Measurements from ENCODE around the gene ARHGEF17.

Gene ARHGEF17

GRCh38 chr11:73384125-73384441 lies 76.0 kb downstream of the ARHGEF17 start:
- DNase-seq, result no peak

GRCh38 chr11:73384531-73384871 lies 76.4 kb downstream of the ARHGEF17 start:
- no peak for DNase-seq

- peak; percentile 15 to 37 for DNase-seq
Observed at GRCh38 chr11:73384872-73385689, 77.0 kb downstream of the ARHGEF17 start.

- no peak for DNase-seq
Observed at GRCh38 chr11:73386016-73386415, 77.9 kb downstream of the ARHGEF17 start.

GRCh38 chr11:73386546-73386945 lies 78.5 kb downstream of the ARHGEF17 start:
- no peak for DNase-seq

GRCh38 chr11:73387594-73388264 lies 79.7 kb downstream of the ARHGEF17 start:
- no peak for DNase-seq

GRCh38 chr11:73388265-73389133 lies 80.4 kb downstream of the ARHGEF17 start:
- no peak for DNase-seq

- no peak for DNase-seq
Observed at GRCh38 chr11:73389134-73389525, 81.1 kb downstream of the ARHGEF17 start.

GRCh38 chr11:73389916-73390315 lies 81.8 kb downstream of the ARHGEF17 start:
- DNase-seq, result no peak

- DNase-seq, result no peak
Observed at GRCh38 chr11:73390601-73391565, 82.8 kb downstream of the ARHGEF17 start.

GRCh38 chr11:73391665-73392064 lies 83.6 kb downstream of the ARHGEF17 start:
- no peak for DNase-seq

GRCh38 chr11:73392108-73393010 lies 84.3 kb downstream of the ARHGEF17 start:
- DNase-seq, result no peak

- DNase-seq, result no peak
Observed at GRCh38 chr11:73393011-73393380, 84.9 kb downstream of the ARHGEF17 start.

GRCh38 chr11:73393479-73394415 lies 85.7 kb downstream of the ARHGEF17 start:
- DNase-seq, result peak; percentile 60 to 61

GRCh38 chr11:73394416-73395296 lies 86.6 kb downstream of the ARHGEF17 start:
- DNase-seq, result no peak

GRCh38 chr11:73395297-73396208 lies 87.5 kb downstream of the ARHGEF17 start:
- no peak for DNase-seq

- DNase-seq, result no peak
Observed at GRCh38 chr11:73396251-73396930, 88.3 kb downstream of the ARHGEF17 start.
